Cardiac muscle cell (in vitro differentiated cells and primary cell): ENCODE data around the gene SNHG17. TPM values are rescaled to one million over a fixed set of nuclear protein-coding genes. Genes with fewer than 3 reads are reported as not detected.
"Not testable (repeated sequence)": the region's sequence is repeated elsewhere in the genome, so short reads cannot be mapped to it uniquely, and the experiment has no call there.

Experiments used
- DNase-seq, 2 donors: peaks; one replicate each; pipeline versions ENCODE4 v3.0.0 to v3.0.0-alpha.2; 2010 to 2017; ENCODE audit warnings: low read depth in 1 of 2, low spot score in 1 of 2
- H3K27ac ChIP-seq: fragments of 200-600 bp; sonication (generic); 2 replicates; pipeline ENCODE4 v1.5.1; 2016
- H3K27me3 ChIP-seq: fragments of 200-600 bp; sonication (generic); 2 replicates; pipeline ENCODE4 v1.6.0; 2016; ENCODE audit warnings: control low read depth
- H3K36me3 ChIP-seq: fragments of 200-600 bp; sonication (generic); 2 replicates; pipeline ENCODE4 v1.5.1; 2016; ENCODE audit warnings: control low read depth
- H3K4me1 ChIP-seq: fragments of 200-600 bp; sonication (generic); 2 replicates; pipeline ENCODE4 v1.8.1; 2017; ENCODE audit warnings: low read depth, mild to moderate bottlenecking, mixed run types
- H3K4me3 ChIP-seq: fragments of 200-600 bp; sonication (generic); 2 replicates; pipeline ENCODE4 v1.5.1; 2016; ENCODE audit warnings: mild to moderate bottlenecking
- H3K9me3 ChIP-seq: fragments of 200-600 bp; sonication (generic); 2 replicates; pipeline ENCODE4 v1.5.1; 2017; ENCODE audit warnings: low read depth, mild to moderate bottlenecking, control low read depth
- CTCF ChIP-seq: IDR thresholded peaks from 2 replicates; pipeline ENCODE4 v1.5.1; 2012; ENCODE audit warnings: low read depth, mild to moderate bottlenecking, low read length
- polyA plus RNA-seq: library from polyadenylated mRNA; unstranded; fragments of >200 nt; fragmentation: Nextera tagmentation; extraction: Ambion mirVana; gene quantifications from 2 replicates; pipeline ENCODE4 v1.2.1, GENCODE V29; 2016
- total RNA-seq: library from RNA; depleted of rRNA; stranded (reverse); fragments of >200 nt; gene quantifications from 2 replicates; pipeline ENCODE4 v1.2.3, GENCODE V29; 2016

SNHG17 gene
- total and polyA plus RNA-seq, 2 experiments from 2014 or later: 16.6 to 31.8 TPM

- Histone ChIP-seq H3K27me3 (no peaks in the 10 kb centered on the region), H3K36me3 (peaks cover 12% of the 10 kb centered on the region), H3K9me3 (no peaks in the 10 kb centered on the region), H3K4me3 (peak overlapping the region; percentile 93), H3K27ac (no peak overlapping the region), H3K4me1 (peaks cover 9% of the 10 kb centered on the region)
- DNase-seq: no peak
- no peak for TF ChIP-seq CTCF
Measured at GRCh38 chr20:38445901-38446425, 10.8 kb upstream of the SNHG17 start.

- Histone ChIP-seq H3K27me3 (no peaks in the 10 kb centered on the region), H3K36me3 (peaks cover 11% of the 10 kb centered on the region), H3K4me3 (no peak overlapping the region), H3K4me1 (peaks cover 9% of the 10 kb centered on the region), H3K27ac (no peak overlapping the region), H3K9me3 (no peaks in the 10 kb centered on the region)
- no peak for TF ChIP-seq CTCF
- DNase-seq: no peak
Measured at GRCh38 chr20:38445381-38445796, 10.3 kb upstream of the SNHG17 start.

- no peak overlapping the region for H3K27ac ChIP-seq
- no peak for TF ChIP-seq CTCF
- H3K9me3 ChIP-seq: no peaks in the 10 kb centered on the region
- no peaks in the 10 kb centered on the region for H3K4me1 ChIP-seq
- DNase-seq: no peak
- no peak overlapping the region for H3K4me3 ChIP-seq
- no peaks in the 10 kb centered on the region for H3K36me3 ChIP-seq
- no peaks in the 10 kb centered on the region for H3K27me3 ChIP-seq
Measured at GRCh38 chr20:38441916-38442315, 6.8 kb upstream of the SNHG17 start.

- not testable (repeated sequence) for DNase-seq, H3K27ac ChIP-seq, H3K36me3 ChIP-seq, H3K27me3 ChIP-seq, H3K4me3 ChIP-seq, H3K4me1 ChIP-seq, H3K9me3 ChIP-seq
Measured at GRCh38 chr20:38441110-38441509, 6.0 kb upstream of the SNHG17 start.

- Histone ChIP-seq H3K4me3 (no peak overlapping the region), H3K27ac (no peak overlapping the region), H3K36me3 (peaks cover 5% of the 10 kb centered on the region), H3K9me3 (no peaks in the 10 kb centered on the region), H3K27me3 (no peaks in the 10 kb centered on the region), H3K4me1 (no peaks in the 10 kb centered on the region)
- no peak for DNase-seq
- no peak for TF ChIP-seq CTCF
Measured at GRCh38 chr20:38437796-38438195, 2.7 kb upstream of the SNHG17 start.

- H3K36me3 ChIP-seq: peaks cover 27% of the 10 kb centered on the region
- no peaks in the 10 kb centered on the region for H3K4me1 ChIP-seq
- TF ChIP-seq CTCF: no peak
- H3K9me3 ChIP-seq: no peaks in the 10 kb centered on the region
- no peak overlapping the region for H3K4me3 ChIP-seq
- H3K27ac ChIP-seq: no peak overlapping the region
- H3K27me3 ChIP-seq: no peaks in the 10 kb centered on the region
- peak in 1 of 2 donors; percentile 68 for DNase-seq
Measured at GRCh38 chr20:38435555-38435939, 419 bp upstream of the SNHG17 start.
